ENCODE data around the gene MLEC.

GRCh38 chr12:120720234-120720986 lies 33.5 kb downstream of the MLEC start:
- TF ChIP-seq E2F4 (CRISPR knock-in tag; IDR thresholded peaks at IDR 0.05; ENCODE audit: low read depth) = no peak
- no peak for TF ChIP-seq POLR2A (conservative IDR thresholded peaks at IDR 0.05)
- TF ChIP-seq CAMTA2 (CRISPR knock-in tag; conservative IDR thresholded peaks at IDR 0.05) = no peak
- TF ChIP-seq EHMT2 (IDR thresholded peaks at IDR 0.05) = no peak
- no peak for TF ChIP-seq ZNF785 (CRISPR knock-in tag; IDR thresholded peaks at IDR 0.05)
- TF ChIP-seq USF2 (CRISPR knock-in tag; IDR thresholded peaks at IDR 0.05) = no peak
- no peak for TF ChIP-seq U2AF2 (optimal IDR thresholded peaks at IDR 0.05; ENCODE audit: low read depth, low read length)
- no peak for TF ChIP-seq EP300 (IDR thresholded peaks at IDR 0.05; ENCODE audit: low read length)
- no peak for TF ChIP-seq ZNF263 (CRISPR knock-in tag; IDR thresholded peaks at IDR 0.05; ENCODE audit: borderline replicate concordance)
- no peak for TF ChIP-seq ZNF274 (IDR thresholded peaks at IDR 0.05; ENCODE audit: borderline replicate concordance, low read depth, low read length)
- TF ChIP-seq NR2C1 (IDR thresholded peaks at IDR 0.05) = no peak
- no peak for TF ChIP-seq NR2C1 (tag; IDR thresholded peaks at IDR 0.05)
- no peak for TF ChIP-seq FOXM1 (IDR thresholded peaks at IDR 0.05; ENCODE audit: low read depth)
- TF ChIP-seq FOXM1 (CRISPR knock-in tag; IDR thresholded peaks at IDR 0.05; ENCODE audit: low read depth) = no peak
- TF ChIP-seq E2F6 (IDR thresholded peaks at IDR 0.05; ENCODE audit: borderline replicate concordance in 1 of 2, extremely low read depth in 1 of 2, insufficient read depth in 1 of 2, insufficient read length in 1 of 2, low read depth in 1 of 2, low read length in 1 of 2, poor library complexity in 1 of 2, severe bottlenecking in 1 of 2) = no peak
- TF ChIP-seq KLF16 (IDR thresholded peaks at IDR 0.05) = no peak
